Activated naive CD8-positive, alpha-beta T cell treated with anti-CD3 and anti-CD28 coated beads, Interleukin-2, amount 50 U/mL, for 16 hours (primary cell): Measurements from ENCODE around the gene CALML3.
"Not testable (repeated sequence)": the region's sequence is repeated elsewhere in the genome, so short reads cannot be mapped to it uniquely, and the experiment has no call there.

Experiments
- DNase-seq: peaks from one replicate; pipeline ENCODE4 v3.0.0-alpha.2; 2020; ENCODE audit warnings: low read depth, low spot score

Gene CALML3

GRCh38 chr10:5553400-5554170 lies 28.8 kb downstream of the CALML3 start:
- no peak for DNase-seq

GRCh38 chr10:5555021-5555510 lies 30.3 kb downstream of the CALML3 start:
- DNase-seq, result no peak

- no peak for DNase-seq
Measured at GRCh38 chr10:5555881-5556280, 31.1 kb downstream of the CALML3 start.

- DNase-seq, result no peak
Measured at GRCh38 chr10:5556576-5556975, 31.8 kb downstream of the CALML3 start.

- DNase-seq, result no peak
Measured at GRCh38 chr10:5557040-5557721, 32.4 kb downstream of the CALML3 start.

GRCh38 chr10:5557799-5558771 lies 33.3 kb downstream of the CALML3 start:
- DNase-seq, result no peak

- not testable (repeated sequence) for DNase-seq
Measured at GRCh38 chr10:5559022-5559421, 34.3 kb downstream of the CALML3 start.

GRCh38 chr10:5559642-5560141 lies 34.9 kb downstream of the CALML3 start:
- no peak for DNase-seq

- no peak for DNase-seq
Measured at GRCh38 chr10:5560142-5560816, 35.5 kb downstream of the CALML3 start.

- no peak for DNase-seq
Measured at GRCh38 chr10:5560817-5561703, 36.3 kb downstream of the CALML3 start.

- no peak for DNase-seq
Measured at GRCh38 chr10:5561704-5562645, 37.2 kb downstream of the CALML3 start.

- DNase-seq, result no peak
Measured at GRCh38 chr10:5563321-5563961, 38.7 kb downstream of the CALML3 start.

- no peak for DNase-seq
Measured at GRCh38 chr10:5563991-5564536, 39.3 kb downstream of the CALML3 start.

GRCh38 chr10:5564537-5565204 lies 39.9 kb downstream of the CALML3 start:
- DNase-seq, result no peak

- DNase-seq, result no peak
Measured at GRCh38 chr10:5565205-5565545, 40.4 kb downstream of the CALML3 start.

GRCh38 chr10:5565671-5566581 lies 41.2 kb downstream of the CALML3 start:
- no peak for DNase-seq

- no peak for DNase-seq
Measured at GRCh38 chr10:5566614-5567013, 41.9 kb downstream of the CALML3 start.
